NCI-H1436 treated with DMSO at 0.1 percent for 48 hours (cell line): ENCODE measurements around the gene KCNB1.

ENCODE experiments used
- DNase-seq: peaks from one replicate; lab custom pipeline; 2025; lab: John Stamatoyannopoulos, UW

KCNB1 gene

DNA sequence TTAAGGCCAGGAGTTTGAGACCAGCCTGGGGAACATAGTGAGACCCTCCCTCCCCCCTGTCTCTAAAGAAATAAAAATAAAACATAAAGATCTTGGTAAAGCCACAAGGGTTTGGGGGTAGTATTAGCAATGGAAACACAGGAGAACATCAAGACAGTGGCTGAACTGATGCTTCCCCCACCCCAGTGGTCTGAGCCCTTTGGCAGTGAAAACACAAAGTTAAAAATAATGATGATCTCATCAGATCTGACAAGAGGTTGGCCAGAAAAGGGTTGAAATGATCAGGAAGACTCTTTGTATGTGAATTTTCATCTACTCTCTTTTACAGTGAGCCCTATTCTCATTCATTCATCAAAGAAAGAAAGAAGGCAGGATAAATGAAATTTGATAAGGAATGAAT is 93.7 kb downstream of the KCNB1 start:
- DNase-seq = no peak

DNA sequence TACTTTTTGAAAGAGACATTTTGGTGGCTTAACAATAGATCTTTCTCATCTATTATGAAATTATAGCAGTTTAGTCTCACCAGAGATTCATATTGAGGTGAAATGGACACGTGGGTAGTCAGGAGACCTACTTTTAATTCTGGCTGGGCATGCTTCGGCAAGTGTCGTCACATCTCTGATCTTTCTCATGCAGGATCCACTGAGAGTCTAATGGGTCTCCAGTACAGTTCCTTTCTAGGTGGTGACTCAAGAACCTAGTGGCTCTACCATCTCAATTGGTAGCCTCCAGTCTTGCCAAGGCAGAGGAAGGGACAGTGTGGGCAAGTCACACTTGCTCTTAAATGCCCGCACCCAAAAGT is 94.9 kb downstream of the KCNB1 start:
- DNase-seq = no peak

DNA sequence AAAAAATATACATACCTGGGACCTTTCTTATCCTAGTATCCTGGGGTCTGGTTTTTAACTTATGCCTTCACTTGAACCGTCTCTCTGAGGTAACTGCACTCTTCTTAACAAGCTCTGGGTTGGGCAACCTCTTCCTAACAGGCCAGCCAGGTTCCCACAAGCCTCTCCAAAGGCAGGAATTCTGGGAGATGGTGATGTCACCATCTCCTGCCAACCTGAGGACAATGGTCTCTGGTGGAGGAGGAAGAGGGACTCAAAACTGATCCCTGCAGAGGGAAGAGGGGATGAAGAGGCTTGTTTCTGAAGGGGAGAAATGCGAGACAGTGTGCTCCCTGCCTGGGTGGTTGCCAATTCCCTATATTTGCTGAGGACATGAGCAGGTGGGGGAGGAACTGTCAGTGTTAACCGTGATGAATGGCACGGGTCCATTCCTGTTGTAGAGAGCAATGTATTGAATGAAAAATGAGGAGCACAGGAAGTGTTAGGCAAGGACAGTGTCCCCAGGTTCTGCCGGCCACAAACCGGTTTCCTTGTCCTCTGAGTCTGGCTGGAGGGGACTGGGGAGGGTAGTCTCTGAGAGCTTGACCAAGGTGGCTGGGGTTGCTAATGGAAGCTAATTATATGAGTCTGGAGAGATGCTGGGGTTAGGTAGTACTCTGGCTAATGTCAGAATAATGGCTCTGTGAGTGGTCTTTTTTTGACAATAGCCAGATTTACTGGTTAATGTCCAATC is 95.5 kb downstream of the KCNB1 start:
- DNase-seq = no peak

DNA sequence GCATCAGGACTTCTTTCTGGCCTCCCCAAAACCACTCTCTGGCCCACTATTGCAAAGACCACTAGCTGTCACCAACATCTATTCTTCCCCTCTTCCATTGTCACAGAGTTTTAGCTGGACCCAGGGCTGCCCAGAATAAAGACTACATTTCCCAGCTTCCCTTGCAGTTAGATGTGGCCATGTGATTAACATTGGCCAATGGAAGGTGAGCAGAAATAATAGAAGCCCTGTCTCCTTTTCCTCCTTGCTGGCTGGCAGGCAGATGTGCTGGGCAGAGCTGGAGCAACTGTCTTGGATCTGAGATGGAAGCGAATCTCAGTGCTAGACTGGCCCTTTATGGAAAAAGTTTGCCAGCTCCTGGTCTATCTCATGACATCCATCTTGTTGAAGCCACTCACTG is 97.0 kb downstream of the KCNB1 start:
- DNase-seq = no peak

DNA sequence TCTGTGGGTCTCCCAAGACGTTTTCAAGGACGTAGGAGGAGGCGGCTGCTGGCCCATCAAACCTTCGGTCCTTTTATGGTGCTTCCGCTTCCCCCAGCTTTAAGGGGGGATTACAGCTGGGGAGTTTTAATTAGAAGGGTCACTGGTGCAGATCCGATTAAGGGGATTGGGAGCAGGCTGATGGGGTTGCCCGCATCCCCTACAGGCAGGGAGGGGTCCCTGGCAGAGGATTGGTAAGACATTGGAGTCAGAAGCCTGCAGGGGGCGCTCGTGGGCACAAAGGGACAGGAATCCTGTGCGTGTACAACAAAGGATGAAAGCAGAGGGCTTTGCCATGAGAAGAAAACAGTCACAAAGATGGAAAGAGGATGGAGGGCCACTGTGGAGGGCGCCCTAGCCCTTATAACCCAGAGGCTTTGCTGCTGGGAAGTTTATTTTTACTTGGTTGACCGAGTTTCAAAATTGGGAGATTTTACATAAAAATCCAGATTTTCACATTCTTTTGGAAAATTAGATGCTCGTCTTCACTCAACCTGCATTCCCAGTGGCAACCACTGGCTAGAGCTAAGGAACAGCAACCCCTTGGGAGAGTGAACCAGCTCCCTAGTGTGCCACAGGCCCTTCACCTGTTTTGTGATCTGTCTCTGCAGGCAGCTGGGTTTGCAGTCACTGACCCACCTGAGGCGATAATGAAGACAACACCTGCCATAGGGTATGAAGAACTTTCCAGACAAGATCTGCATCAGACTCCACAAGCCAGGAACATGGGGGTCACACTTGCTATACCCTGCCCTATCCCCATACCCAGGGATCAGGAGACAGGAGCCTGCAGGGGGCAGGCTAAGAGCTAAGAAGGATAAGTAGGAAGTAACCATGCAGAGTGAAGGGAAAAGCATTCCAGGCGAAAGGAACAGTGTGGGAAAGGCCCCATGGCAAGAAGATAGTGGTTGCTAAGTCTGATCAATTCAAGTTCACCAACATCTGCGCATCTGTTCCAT is 97.7 kb downstream of the KCNB1 start:
- no peak for DNase-seq

DNA sequence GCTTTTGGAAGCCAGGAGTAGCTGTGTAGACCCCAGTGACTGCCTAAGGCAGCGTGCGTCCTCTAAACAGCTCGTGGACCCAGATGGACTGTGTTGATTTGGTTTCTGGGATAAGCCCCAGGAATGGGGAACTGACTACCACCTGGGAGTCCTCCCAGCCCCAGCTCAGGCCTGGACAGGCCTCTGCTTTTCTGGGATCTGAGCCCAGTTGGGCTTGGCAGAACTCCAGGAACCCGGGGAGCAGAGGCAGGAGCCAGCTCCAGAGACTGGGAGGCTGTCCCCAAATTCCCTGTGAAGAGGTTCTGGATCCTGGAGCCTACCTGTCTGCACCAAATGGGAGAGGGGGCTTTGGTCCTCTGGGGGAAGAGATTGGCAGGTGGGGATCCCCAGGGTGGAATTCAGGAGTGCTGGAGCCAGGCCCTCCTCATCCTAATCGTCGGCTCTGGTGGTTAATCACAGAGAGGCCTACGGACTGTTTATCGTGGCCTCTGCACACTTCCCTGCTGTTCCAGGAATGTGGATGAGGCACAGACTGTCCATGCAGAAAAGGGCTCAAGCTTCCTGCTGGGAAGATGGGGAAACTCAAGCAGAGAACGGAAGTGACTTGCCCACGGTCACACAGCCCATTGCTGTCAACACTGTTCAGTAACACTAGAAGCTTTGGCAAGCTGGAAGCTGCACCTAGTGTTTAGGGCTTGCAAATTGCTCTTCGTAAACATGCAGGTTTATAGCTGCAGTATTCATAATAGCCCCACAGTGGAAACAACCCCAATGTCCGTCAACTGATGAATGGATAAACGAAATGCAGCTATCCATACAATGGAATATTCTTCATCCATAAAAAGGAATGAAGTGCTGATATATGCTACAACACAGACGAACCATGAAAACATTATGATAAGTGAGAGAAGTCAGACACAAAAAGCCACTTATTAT is 100.6 kb downstream of the KCNB1 start:
- DNase-seq = no peak

DNA sequence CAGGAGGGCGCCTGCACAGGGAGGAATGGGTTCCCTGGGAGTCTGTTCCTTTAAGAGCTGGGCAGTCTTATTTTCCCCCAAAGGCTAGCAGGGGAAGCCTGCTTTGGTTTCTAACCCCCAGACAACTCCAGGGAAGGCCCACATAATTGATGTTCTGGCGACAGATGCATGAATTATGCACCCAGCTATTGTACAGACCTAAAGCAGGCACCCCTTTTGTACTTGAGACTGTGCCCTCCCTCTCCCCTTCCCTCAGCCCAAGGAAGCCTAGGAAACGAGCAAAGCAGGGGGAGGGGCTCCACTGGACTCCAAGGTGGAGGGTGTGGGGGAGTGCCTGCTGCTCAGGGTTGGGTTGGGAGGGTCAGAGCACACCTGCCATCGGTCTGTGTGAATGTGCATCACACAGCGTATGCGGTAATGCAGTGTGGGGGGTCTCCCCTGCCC is 102.1 kb downstream of the KCNB1 start:
- DNase-seq = no peak

DNA sequence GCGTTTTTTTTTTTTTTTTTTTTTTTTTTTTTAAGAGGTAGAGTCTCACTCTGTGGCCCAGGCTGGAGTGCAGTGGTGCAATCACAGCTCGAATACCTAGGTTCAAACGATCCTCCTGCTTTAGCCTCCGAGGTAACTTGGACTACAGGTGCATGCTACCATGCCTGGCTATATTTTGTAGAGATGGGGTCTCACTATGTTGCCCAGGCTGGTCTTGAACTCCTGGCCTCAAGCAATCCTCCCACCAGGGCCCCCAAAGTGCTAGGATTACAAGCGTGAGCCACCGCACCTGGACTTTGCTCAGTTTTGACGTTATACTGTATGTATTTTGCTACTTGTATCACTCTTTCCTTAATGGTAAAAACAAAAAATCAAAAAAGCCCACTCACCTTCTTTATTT is 103.1 kb downstream of the KCNB1 start:
- no peak for DNase-seq

DNA sequence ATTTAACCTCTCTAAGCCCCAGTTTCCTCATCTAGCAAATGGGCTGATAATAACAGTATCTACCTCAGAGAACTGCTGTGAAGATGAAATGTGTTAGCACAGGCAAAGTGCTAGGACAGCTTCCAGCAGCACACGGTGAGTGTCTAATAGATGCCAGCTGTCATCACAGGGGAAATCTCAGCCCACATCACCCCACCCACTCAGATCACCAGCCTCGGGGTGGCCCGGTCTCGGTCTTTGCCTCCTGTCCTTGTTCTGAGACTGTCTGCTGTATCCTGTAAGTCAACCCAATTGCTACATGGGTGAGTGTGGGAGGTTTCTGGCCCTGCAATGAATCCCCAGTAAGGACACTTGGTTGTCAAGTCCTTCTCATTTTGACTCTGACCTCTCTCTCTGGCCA is 105.1 kb downstream of the KCNB1 start:
- no peak for DNase-seq

DNA sequence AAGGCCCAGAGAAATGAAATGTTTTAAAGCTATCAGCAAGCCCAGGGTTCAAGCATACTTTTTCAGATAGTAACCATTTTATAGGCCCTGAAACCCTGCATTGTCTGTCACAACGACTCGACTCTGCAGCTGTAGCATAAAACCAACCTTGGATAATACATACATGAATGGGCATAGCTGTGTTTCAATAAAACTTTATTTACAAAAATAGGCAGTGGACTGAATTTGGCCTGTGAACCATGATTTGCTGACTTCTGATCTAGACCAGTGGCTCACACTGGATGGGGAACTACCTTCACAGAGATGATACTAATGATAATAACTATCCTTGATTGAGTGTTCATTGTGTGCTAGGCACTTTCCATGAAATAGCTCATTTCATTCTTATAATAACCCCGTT is 107.3 kb downstream of the KCNB1 start:
- no peak for DNase-seq

DNA sequence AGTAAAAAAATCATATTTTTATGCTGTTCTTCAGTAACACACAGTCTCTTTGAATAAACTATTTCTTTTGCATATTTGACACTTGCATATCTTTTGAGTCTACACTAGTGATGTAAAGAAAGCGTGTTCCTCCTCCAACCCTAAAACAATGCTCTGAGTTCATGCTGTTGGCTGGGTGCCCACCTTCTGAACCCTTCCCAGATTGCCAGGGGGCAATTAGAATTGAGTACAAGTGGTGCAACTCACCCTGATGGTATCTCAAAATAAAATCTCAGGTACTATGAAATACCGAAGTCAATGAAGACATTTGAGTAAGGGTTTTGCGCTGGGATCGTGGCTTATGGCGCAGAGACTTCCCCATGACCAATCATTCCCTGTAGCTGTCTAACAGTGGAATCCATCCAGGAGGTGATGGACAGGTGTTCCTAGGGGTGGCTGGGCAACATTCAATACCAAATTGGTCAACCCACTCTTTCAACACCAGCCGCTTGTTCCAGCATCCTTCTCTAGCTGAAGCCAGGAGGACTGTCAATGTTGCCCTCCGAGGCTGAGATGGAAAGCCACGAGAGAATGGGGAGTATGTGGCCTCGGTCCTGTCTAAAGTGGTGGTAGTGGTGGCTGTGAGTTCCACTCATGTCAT is 110.3 kb downstream of the KCNB1 start:
- DNase-seq = no peak

DNA sequence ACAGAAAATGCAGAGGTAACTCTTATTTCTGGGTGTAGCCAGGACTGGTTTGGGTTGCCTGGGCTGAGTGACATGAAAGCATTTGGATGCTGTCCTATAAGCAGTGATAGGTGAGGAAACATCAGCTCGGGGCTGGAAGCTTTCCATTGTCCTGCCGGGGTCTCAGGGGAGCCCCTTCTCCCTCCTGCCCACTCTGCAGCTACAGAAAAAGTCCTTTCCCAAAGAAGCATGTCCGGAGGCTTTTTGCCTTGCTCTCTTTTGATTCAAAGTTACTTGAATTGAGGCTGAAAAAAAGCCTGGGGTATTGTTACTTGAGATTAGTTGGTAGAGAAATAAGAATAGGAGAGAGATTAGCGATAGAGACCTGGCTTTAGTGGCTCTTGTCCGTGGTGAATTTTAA is 113.9 kb downstream of the KCNB1 start:
- DNase-seq = no peak

DNA sequence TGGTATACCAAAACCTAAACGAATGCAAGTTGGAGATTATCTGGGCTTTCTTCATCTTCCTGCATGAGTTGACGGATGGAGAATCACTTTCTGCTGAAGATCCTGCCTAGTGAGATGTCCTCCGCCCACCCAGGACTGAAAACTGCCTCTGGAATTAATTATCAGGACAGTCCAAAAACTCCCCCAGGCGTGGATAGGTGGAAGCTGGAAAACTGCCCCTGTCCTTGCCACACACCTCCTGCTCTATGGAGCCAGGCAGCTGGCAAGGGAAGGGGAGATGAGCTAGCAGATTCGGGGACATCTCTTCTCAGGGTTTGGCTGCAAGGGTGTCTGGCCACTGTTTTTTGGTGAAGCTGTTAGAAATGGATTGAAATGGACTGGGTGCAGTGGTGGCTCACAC is 115.4 kb downstream of the KCNB1 start:
- DNase-seq = no peak

DNA sequence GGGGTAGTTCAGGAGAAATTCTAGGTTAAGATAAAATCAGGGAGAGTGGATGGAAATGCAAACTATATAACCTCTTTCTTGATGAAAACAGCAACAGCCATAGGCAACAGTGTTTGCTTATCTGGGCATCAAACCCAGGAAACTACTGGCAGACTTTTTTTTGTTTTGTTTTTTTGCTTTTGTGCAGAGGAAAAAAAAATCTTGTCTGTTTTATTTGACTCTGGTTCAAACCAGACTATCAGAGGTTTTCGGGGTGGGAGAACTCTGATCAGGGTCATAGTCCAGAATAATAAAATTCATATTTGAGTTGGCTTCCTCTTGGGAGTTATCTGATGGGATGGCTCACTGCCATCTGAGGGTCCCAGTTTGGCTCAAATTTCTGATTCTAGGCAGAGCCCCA is 115.8 kb downstream of the KCNB1 start:
- DNase-seq = no peak

DNA sequence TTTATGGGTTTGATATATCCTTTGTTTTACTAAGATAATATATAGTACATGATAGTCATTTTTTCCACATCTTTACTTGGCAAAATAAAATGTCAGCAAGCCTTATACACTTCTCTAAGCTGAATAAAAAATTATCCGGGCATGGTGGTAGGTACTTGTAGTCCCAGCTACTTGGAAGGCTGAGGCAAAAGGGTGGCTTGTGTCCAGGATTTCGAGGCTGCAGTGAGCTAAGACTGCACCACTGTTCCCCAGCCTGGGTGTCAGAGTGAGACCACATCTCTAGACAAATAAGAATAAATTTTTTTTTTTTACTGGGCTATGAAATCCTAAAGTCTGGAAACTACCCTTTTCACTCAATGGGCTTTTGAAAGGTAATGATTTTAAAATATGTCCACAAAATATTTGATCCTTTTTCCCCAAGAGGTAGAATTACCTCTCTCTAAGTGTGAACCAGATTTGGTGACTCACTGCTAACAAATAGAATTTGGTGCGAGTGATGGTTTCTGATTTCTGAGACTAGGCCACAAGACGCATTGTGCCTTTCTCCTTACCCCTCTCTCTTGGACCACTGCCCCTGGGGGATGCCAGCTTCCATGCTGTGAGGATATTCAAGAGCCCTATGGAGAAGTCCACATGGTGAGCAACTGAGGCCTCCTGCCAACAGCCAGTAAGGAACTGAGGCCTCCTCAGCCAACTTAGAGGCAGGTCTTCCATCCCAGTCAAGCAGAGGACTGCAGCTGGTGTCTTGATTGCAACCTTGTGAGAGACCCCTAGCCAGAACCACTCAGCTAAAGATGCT is 120.4 kb downstream of the KCNB1 start:
- DNase-seq = no peak

DNA sequence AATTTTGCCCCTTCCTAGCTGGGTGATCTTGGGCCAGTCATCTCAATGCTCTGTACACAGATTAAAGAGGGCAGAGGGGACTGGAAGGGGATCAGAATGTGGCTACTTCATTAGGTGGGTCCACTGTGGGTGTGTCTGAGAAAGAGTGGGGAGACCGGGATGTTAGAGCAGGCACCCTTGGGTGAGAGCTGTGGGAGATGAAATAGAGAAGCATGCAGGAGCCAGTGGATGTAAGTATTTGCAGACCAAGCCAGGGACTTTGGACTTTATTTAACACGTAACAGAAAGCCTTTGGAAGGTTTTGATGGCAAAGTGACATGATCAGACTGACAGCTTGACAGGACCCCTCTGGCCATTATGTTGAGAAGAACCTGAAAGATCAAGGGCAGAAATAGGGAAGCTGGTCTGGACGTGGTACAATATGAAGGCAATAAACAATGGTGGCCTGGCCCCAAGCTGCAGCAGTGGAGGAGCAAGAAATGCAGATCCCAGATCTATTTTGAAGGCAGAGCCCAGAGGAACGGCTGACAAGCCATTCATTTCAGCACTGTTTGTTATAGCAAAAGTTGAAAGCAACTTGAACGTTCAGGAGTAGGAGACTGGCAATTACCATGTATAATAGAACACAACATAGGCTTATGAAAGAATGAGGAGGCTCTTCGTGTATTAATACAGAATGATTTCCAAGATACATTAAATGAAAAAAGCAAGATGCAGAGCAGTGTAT is 122.1 kb downstream of the KCNB1 start:
- no peak for DNase-seq

DNA sequence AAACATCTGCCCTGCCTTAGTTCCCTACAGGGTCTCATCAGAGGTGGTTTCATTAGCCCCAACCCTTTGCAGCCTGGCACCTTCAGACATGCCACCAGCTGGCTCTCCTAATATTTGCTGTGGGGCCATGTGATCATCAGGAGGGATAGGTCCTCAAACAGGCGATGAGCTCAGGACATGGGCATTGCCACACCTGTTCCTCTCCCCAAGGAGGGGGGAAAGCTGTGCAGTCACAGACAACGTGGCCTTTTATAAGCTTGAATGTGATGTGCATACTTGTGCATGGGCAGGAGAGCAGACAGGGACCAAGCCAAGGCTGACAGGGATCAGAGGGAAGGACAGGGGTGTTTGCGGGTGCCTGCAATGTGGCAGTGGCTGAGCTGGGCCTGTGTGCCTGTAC is 125.8 kb downstream of the KCNB1 start:
- DNase-seq = no peak

DNA sequence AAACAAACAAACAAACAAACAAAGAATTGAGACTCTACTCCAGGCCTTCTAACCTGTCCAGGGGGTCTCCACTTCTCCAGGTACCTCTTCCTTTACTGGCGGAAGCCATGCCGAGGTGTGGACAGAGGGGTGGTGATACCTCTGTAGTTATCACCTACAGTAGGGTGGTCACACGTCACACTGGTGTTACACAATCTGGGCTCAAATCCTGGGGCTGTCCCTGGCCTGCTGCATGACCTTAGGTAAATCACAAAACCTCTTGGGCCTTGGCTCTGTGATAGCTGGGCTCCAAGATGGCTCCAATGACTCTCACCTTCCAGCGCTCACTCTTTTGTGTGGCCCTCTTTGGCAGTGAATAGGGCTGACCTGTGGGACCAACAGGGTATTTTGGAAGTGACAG is 127.8 kb downstream of the KCNB1 start:
- no peak for DNase-seq

DNA sequence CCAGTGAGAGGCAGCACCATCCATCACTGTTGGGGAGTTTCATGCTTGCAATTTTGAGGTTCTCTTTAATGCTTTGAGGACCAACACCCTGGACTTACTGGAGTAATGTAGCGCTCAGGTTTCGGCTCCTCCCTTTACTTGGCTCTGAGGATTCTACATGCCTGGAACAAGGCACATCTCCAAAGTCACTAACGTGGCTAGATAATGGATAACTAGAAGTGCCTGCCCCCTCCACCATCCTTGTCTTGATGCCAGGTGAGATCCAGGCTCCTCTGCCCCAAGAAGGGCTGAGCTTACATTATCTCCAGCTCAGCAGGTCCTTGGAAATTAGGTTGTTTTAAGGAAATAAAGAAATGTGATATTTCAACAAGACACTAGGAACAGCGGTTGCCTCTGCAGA is 129.1 kb downstream of the KCNB1 start:
- DNase-seq = no peak

DNA sequence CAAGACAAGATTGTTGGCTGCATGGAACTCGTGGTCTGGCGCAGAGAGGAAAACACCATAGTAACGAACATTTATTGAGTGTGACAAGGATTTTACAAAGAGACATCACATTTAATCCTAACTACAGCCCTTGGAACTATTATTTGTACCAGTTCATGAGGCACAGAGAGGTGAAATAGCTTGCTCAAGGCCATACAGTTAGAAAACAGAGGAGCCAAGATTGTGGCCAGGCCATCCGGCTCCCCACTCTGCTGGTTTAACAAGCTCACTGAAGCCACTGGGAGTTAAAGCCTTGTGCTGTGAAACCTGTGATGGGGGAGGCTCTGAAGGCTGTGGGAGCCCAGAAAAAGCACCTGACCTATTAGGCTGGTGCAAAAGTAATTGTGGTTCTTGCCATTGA is 129.7 kb downstream of the KCNB1 start:
- DNase-seq = no peak
